ENCODE measurements around the gene PSMB3.

DNA sequence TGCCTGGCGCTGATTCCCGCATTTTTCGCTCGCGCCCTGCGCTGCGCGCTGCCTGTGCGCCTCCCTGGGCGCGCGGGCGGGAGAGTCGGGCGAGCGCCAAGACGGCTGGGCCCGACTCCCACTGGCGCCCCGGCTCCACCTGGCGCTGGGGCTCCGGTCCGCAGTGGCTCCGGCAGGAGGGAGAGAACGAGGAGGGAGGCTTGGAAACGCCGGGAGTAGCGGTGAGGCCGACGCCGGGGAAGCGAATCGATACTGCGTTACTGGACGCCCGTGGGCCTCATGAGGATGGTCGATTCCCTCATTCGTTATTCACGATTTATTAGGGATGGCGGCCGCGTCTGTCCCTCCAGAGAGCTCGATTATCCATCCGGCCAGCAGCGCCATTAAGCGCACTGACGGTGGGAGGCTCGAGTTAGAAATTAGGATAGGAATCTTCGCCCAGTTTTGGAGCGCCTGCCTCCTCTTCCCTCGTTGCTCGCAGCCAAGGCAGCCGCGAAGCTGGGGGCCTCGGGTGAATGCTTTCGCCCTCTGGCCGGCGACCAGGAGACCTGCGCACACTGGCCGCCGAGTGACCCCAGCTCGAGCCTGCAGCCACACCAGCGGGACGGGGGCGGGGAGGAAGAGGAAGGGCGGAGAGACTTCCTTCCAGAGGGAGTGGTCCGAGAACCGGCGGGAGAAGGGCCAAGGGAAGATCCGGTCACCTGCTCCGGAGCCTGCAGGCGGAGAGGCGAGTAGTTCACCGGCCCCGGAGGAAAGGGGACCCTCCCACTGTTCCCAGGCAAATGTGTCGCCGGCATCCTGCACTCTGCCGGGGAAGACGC lies 3.1 kb upstream of the PSMB3 start:
- no peak for TF ChIP-seq GATA2 (IDR thresholded peaks at IDR 0.05; ENCODE audit: low read depth, low read length)
- no peak for TF ChIP-seq GATA3 (IDR thresholded peaks at IDR 0.05; ENCODE audit: low read depth, low read length)
